H9 (cell line): ENCODE measurements around the gene RAB19. TPM values are rescaled to one million over a fixed set of nuclear protein-coding genes. Genes with fewer than 3 reads are reported as not detected.
A peak's percentile ranks its signal among the peaks of the same experiment; 100 is the strongest.

Experiments
- DNase-seq: peaks from one replicate; pipeline ENCODE4 v3.0.0-alpha.2; 2017
- H2AFZ ChIP-seq: one replicate; pipeline ENCODE4 v1.6.1; 2013; ENCODE audit warnings: mild to moderate bottlenecking, low read length, control low read depth, moderate library complexity
- H2AK5ac ChIP-seq: 2 replicates; pipeline ENCODE4 v1.6.1; 2013; ENCODE audit warnings: low read length, control low read depth, mixed read lengths; ENCODE audit not compliant: insufficient read length
- H2BK120ac ChIP-seq: one replicate; pipeline ENCODE4 v1.6.1; 2013; ENCODE audit warnings: low read depth, mild to moderate bottlenecking, low read length, control low read depth, inconsistent platforms; ENCODE audit not compliant: poor library complexity, severe bottlenecking
- H2BK12ac ChIP-seq: 2 replicates; pipeline ENCODE4 v1.6.1; 2013; ENCODE audit warnings: low read length, control low read depth, mixed read lengths, low read depth; ENCODE audit not compliant: insufficient read length
- H2BK15ac ChIP-seq: 2 replicates; pipeline ENCODE4 v1.6.1; 2013; ENCODE audit warnings: low read depth, low read length, control low read depth
- H2BK20ac ChIP-seq: one replicate; pipeline ENCODE4 v1.6.1; 2013; ENCODE audit warnings: low read depth, mild to moderate bottlenecking, low read length, control low read depth, inconsistent platforms; ENCODE audit not compliant: poor library complexity, severe bottlenecking
- H2BK5ac ChIP-seq: 2 replicates; pipeline ENCODE4 v1.6.1; 2013; ENCODE audit warnings: low read length, control low read depth, mixed read lengths; ENCODE audit not compliant: insufficient read length
- H3K14ac ChIP-seq: 2 replicates; pipeline ENCODE4 v1.6.1; 2013; ENCODE audit warnings: low read length, control low read depth; ENCODE audit not compliant: insufficient read depth
- H3K18ac ChIP-seq: 2 replicates; pipeline ENCODE4 v1.6.1; 2013; ENCODE audit warnings: low read depth, mild to moderate bottlenecking, mixed read lengths, low read length, control low read depth; ENCODE audit not compliant: insufficient read length
- H3K23ac ChIP-seq: 2 replicates; pipeline ENCODE4 v1.6.1; 2013; ENCODE audit warnings: low read length, control low read depth, mixed read lengths, low read depth; ENCODE audit not compliant: insufficient read length
- H3K23me2 ChIP-seq: 2 replicates; pipeline ENCODE4 v1.6.1; 2013; ENCODE audit warnings: low read depth, mild to moderate bottlenecking, mixed read lengths, low read length, control low read depth; ENCODE audit not compliant: insufficient read length, poor library complexity, severe bottlenecking
- H3K27ac ChIP-seq: 2 replicates; pipeline ENCODE4 v1.5.1; 2013; ENCODE audit warnings: low read length, control low read depth, mixed read lengths, low read depth; ENCODE audit not compliant: insufficient read length
- H3K27me3 ChIP-seq: 2 replicates; pipeline ENCODE4 v1.6.1; 2013; ENCODE audit warnings: low read length, control low read depth, inconsistent platforms; ENCODE audit not compliant: insufficient read depth
- H3K4ac ChIP-seq: 2 replicates; pipeline ENCODE4 v1.6.1; 2013; ENCODE audit warnings: low read depth, mild to moderate bottlenecking, control low read depth, inconsistent platforms, low read length, moderate library complexity
- H3K4me1 ChIP-seq: 2 replicates; pipeline ENCODE4 v1.6.1; 2013; ENCODE audit warnings: low read length, control low read depth, inconsistent platforms; ENCODE audit not compliant: insufficient read depth
- H3K4me2 ChIP-seq: 2 replicates; pipeline ENCODE4 v1.6.1; 2013; ENCODE audit warnings: low read length, control low read depth, mixed read lengths; ENCODE audit not compliant: insufficient read length, insufficient read depth
- H3K56ac ChIP-seq: 2 replicates; pipeline ENCODE4 v1.6.1; 2013; ENCODE audit warnings: low read depth, mild to moderate bottlenecking, mixed read lengths, low read length, control low read depth; ENCODE audit not compliant: insufficient read length
- H3K79me1 ChIP-seq: 2 replicates; pipeline ENCODE4 v1.6.1; 2013; ENCODE audit warnings: low read depth, mild to moderate bottlenecking, moderate library complexity, low read length, control low read depth, inconsistent platforms; ENCODE audit not compliant: insufficient read depth, poor library complexity, severe bottlenecking
- H3K79me2 ChIP-seq: 2 replicates; pipeline ENCODE4 v1.6.1; 2013; ENCODE audit warnings: low read length, control low read depth, inconsistent platforms; ENCODE audit not compliant: insufficient read depth
- H3K9ac ChIP-seq: 2 replicates; pipeline ENCODE4 v1.6.1; 2013; ENCODE audit warnings: low read length, control low read depth, mixed read lengths; ENCODE audit not compliant: insufficient read length; ENCODE audit errors: extremely low read depth
- H3K9me3 ChIP-seq: one replicate; pipeline ENCODE4 v1.6.1; 2013; ENCODE audit warnings: low read depth, low read length, inconsistent platforms; ENCODE audit not compliant: control insufficient read depth
- H3T11ph ChIP-seq: one replicate; pipeline ENCODE4 v1.6.1; 2013; ENCODE audit warnings: mild to moderate bottlenecking, low read length, control low read depth, inconsistent platforms
- H4K20me1 ChIP-seq: one replicate; pipeline ENCODE4 v1.6.1; 2013; ENCODE audit not compliant: control insufficient read depth, insufficient read length, insufficient read depth
- H4K5ac ChIP-seq: 2 replicates; pipeline ENCODE4 v1.6.1; 2013; ENCODE audit warnings: low read depth, mild to moderate bottlenecking, mixed read lengths, low read length, control low read depth; ENCODE audit not compliant: insufficient read length
- H4K8ac ChIP-seq: replicated peaks from 2 replicates; pipeline ENCODE4 v1.6.1; 2013; ENCODE audit warnings: low read length, control low read depth, mixed read lengths, low read depth; ENCODE audit not compliant: insufficient read length
- H4K91ac ChIP-seq: 2 replicates; pipeline ENCODE4 v1.6.1; 2013; ENCODE audit warnings: low read depth, mild to moderate bottlenecking, moderate library complexity, mixed read lengths, low read length, control low read depth; ENCODE audit not compliant: insufficient read length
- H3K27ac Mint-ChIP-seq, 3 experiments: 2 replicates in 2 of 3; 3 replicates in 1 of 3; pipeline ENCODE4 v1.8.0; 2020 to 2021; ENCODE audit warnings: mixed read lengths in 3 of 3, mild to moderate bottlenecking in 1 of 3, moderate library complexity in 1 of 3
- H3K27me3 Mint-ChIP-seq: 2 replicates; pipeline ENCODE4 v1.8.0; 2021; ENCODE audit warnings: low read depth, mild to moderate bottlenecking, moderate library complexity, mixed read lengths
- H3K36me3 Mint-ChIP-seq, 3 experiments: 2 replicates in 2 of 3; 3 replicates in 1 of 3; pipeline ENCODE4 v1.8.0; 2020 to 2021; ENCODE audit warnings: low read depth in 3 of 3, mixed read lengths in 3 of 3; ENCODE audit not compliant: insufficient read depth in 1 of 3
- H3K4me1 Mint-ChIP-seq, 2 experiments: 2 replicates each; pipeline ENCODE4 v1.8.0; 2020; ENCODE audit warnings: mixed read lengths in 2 of 2
- H3K4me3 Mint-ChIP-seq, 2 experiments: 2 replicates in 1 of 2; 3 replicates in 1 of 2; pipeline ENCODE4 v1.8.0; 2020 to 2021; ENCODE audit warnings: mild to moderate bottlenecking in 2 of 2, mixed read lengths in 2 of 2, moderate library complexity in 1 of 2
- H3K9me3 Mint-ChIP-seq, 2 experiments: 2 replicates in 1 of 2; 3 replicates in 1 of 2; pipeline ENCODE4 v1.8.0; 2020; ENCODE audit warnings: mild to moderate bottlenecking in 2 of 2, mixed read lengths in 2 of 2, moderate library complexity in 1 of 2
- CTCF ChIP-seq: fragments of 200-600 bp; sonication (generic); conservative IDR thresholded peaks from 3 replicates; pipeline ENCODE4 v1.8.0; 2021; ENCODE audit warnings: antibody characterized with exemption, mild to moderate bottlenecking
- WGBS: extraction: QIAGEN DNeasy Blood & Tissue Kit; methylation state at CpG from one replicate; pipeline ENCODE4 v1.1.7; 2013; ENCODE audit warnings: missing lambda C conversion rate, low lambda C conversion rate, mixed read lengths; ENCODE audit not compliant: insufficient read length; ENCODE audit errors: extremely low coverage; 5-methylcytosine and 5-hydroxymethylcytosine counted together
- total RNA-seq: library from RNA; stranded (reverse); gene quantifications from 2 replicates; pipeline ENCODE4 v1.2.1, GENCODE V29; 2021

Gene RAB19
- total RNA-seq, 1 experiment from 2014 or later = 15.1 TPM

- H2AFZ ChIP-seq = no peak overlapping the region
- H3K4ac ChIP-seq = no peak overlapping the region
- H2BK120ac ChIP-seq = no peak overlapping the region
- H3K27ac ChIP-seq = peak overlapping the region; percentile 75
- no peak overlapping the region for H3K18ac ChIP-seq
- H3K56ac ChIP-seq = no peak overlapping the region
- no peaks in the 10 kb centered on the region for H3K79me2 ChIP-seq
- H2BK5ac ChIP-seq = no peak overlapping the region
- no peaks in the 10 kb centered on the region for H3K23me2 ChIP-seq
- peaks cover 26% of the 10 kb centered on the region for H3K4me1 ChIP-seq
- H3K23ac ChIP-seq = no peak overlapping the region
- no peak for TF ChIP-seq CTCF
- Mint-ChIP-seq H3K27ac (peak overlapping the region; percentile 29 to 98 (median 93); a peak in 5 of 7 replicates), H3K36me3 (peaks cover 47 to 67% (median 66%) of the 10 kb centered on the region in 3 experiments), H3K9me3 (no peaks in the 10 kb centered on the region), H3K27me3 (no peaks in the 10 kb centered on the region), H3K4me1 (peaks cover 76 to 78% of the 10 kb centered on the region in 2 experiments), H3K4me3 (peak overlapping the region in 1 of 2 experiments; percentile 45; a peak in 2 of 5 replicates)
- no peaks in the 10 kb centered on the region for H3K9me3 ChIP-seq
- H4K5ac ChIP-seq = no peak overlapping the region
- H4K91ac ChIP-seq = no peak overlapping the region
- H3K4me2 ChIP-seq = peak overlapping the region; percentile 24
- H2BK20ac ChIP-seq = no peak overlapping the region
- no peak overlapping the region for H3K14ac ChIP-seq
- H2BK15ac ChIP-seq = no peak overlapping the region
- no CpG with 5 or more reads among the region's 4 CpGs for WGBS
- no peak overlapping the region for H2BK12ac ChIP-seq
- H3K27me3 ChIP-seq = no peaks in the 10 kb centered on the region
- peaks cover 2% of the 10 kb centered on the region for H3K79me1 ChIP-seq
- no peak overlapping the region for H4K8ac ChIP-seq
- no peaks in the 10 kb centered on the region for H4K20me1 ChIP-seq
- no peak overlapping the region for H3K9ac ChIP-seq
- no peak overlapping the region for H3T11ph ChIP-seq
- H2AK5ac ChIP-seq = no peak overlapping the region
- DNase-seq = peak; percentile 82
These were observed 51.9 kb downstream of the RAB19 start for GRCh38 chr7:140455743-140456142.
